GM12872 (cell line): ENCODE measurements around the gene MAEA.

Experiments used
- TF ChIP-seq, protein P1 (sequence below): IDR thresholded peaks from 3 replicates; pipeline ENCODE4 v1.5.1; 2011; ENCODE audit warnings: low read depth, mild to moderate bottlenecking, low read length, moderate library complexity; ENCODE audit not compliant: insufficient read depth

MAEA gene

DNA sequence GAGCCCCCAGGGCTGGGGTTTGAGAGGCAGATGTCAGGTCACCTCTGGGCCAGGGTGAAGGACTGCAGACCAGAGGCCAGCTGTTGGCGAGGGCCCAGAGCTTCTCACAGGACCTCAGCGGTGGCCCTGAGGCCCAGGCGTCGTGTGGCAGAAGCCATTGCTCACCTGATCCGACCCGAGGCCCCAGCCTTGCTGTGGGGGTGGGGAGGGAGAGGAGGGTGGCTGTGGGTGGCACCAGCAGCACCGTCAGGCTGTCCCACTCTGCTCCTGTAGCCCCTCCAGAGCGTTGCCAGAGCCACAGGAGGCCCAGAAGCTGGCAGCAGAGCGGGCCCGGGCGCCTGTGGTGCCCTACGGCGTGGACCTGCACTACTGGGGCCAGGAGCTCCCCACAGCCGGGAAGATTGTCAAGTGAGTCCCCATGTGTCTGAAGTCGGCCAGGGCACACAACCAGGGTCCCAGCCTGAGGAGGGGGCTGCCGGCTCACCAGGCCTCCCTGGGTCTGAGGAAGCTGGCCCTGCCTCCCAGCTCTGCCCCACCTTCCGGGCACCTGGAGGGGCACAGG, 86.2 kb downstream of the MAEA start:
- TF ChIP-seq, protein P1, sequence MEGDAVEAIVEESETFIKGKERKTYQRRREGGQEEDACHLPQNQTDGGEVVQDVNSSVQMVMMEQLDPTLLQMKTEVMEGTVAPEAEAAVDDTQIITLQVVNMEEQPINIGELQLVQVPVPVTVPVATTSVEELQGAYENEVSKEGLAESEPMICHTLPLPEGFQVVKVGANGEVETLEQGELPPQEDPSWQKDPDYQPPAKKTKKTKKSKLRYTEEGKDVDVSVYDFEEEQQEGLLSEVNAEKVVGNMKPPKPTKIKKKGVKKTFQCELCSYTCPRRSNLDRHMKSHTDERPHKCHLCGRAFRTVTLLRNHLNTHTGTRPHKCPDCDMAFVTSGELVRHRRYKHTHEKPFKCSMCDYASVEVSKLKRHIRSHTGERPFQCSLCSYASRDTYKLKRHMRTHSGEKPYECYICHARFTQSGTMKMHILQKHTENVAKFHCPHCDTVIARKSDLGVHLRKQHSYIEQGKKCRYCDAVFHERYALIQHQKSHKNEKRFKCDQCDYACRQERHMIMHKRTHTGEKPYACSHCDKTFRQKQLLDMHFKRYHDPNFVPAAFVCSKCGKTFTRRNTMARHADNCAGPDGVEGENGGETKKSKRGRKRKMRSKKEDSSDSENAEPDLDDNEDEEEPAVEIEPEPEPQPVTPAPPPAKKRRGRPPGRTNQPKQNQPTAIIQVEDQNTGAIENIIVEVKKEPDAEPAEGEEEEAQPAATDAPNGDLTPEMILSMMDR: no peak

GRCh38 chr4:1376391-1376840, 86.7 kb downstream of the MAEA start:
- TF ChIP-seq, protein P1: no peak

GRCh38 chr4:1376841-1377605, 87.3 kb downstream of the MAEA start:
- TF ChIP-seq, protein P1: no peak

DNA sequence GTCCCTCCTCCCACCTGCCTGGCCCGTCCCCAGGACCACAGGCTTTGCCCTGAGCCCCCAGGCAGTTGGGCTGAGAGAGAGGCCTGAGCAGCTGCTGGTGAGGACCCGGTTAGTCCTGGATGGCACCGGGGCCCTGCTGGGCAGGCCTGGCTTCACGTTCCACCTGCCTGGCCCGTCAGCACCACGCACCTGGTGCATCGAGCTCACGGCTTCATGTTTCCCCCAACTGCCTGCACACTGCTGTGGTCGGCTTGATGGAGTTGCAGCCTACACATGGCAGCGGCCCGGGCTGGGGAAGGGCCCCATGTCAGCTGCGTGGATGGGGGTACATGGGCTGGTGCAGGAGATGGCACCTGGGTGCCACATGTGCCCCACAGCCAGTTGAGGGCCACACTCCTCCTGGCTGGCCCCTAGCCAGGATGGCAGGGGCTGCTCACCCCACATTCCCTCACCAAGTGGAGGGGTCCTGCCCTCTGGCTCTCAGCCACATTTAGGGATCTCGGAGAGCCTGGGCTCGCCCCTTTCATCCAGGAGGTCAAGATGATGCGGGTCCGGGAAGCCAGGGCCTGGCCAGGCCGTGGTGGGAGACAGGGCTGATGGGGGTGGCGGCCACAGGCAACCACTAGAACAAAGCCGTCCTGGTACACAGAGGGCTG, 88.0 kb downstream of the MAEA start:
- TF ChIP-seq, protein P1: no peak

GRCh38 chr4:1378559-1379231, 89.0 kb downstream of the MAEA start:
- TF ChIP-seq, protein P1: no peak

GRCh38 chr4:1379351-1379781, 89.7 kb downstream of the MAEA start:
- TF ChIP-seq, protein P1: no peak

- TF ChIP-seq, protein P1: no peak
Measured at GRCh38 chr4:1379801-1380331, 90.2 kb downstream of the MAEA start.
